Transverse colon (tissue), 4 donors: ENCODE data around the gene DAO. TPM values are rescaled to one million over a fixed set of nuclear protein-coding genes. Genes with fewer than 3 reads are reported as not detected.
"Not testable (repeated sequence)": the region's sequence is repeated elsewhere in the genome, so short reads cannot be mapped to it uniquely, and the experiment has no call there.

Experiments
- DNase-seq: peaks from one replicate; pipeline ENCODE4 v3.0.0-alpha.2; 2019
- H3K27ac ChIP-seq, 4 donors: fragments of 200-600 bp; sonication (generic); 2 replicates each; pipeline ENCODE4 v1.5.1; 2016 to 2018; ENCODE audit warnings: inconsistent platforms in 4 of 4
- H3K27me3 ChIP-seq: fragments of 200-600 bp; sonication (generic); 2 replicates; pipeline ENCODE4 v1.5.1; 2017; ENCODE audit warnings: inconsistent platforms
- H3K36me3 ChIP-seq, 4 donors: fragments of 200-600 bp; sonication (generic); 2 replicates each; pipeline ENCODE4 v1.5.1; 2017 to 2019; ENCODE audit warnings: inconsistent platforms in 4 of 4
- H3K4me1 ChIP-seq, 4 donors: fragments of 200-600 bp; sonication (generic); 2 replicates each; pipeline ENCODE4 v1.5.1; 2017 to 2020; ENCODE audit warnings: inconsistent platforms in 4 of 4
- H3K4me3 ChIP-seq, 4 donors: fragments of 200-600 bp; sonication (generic); 1 replicate in 1 of 4; 2 replicates in 3 of 4; pipeline versions ENCODE4 v1.5.1 to v1.6.1; 2017 to 2019; ENCODE audit warnings: inconsistent platforms in 4 of 4
- H3K9me3 ChIP-seq, 2 donors: fragments of 200-600 bp; sonication (generic); 2 replicates each; pipeline ENCODE4 v1.5.1; 2017 to 2019; ENCODE audit warnings: inconsistent platforms in 2 of 2
- EP300 ChIP-seq: sonication (generic); formaldehyde crosslinking; IDR thresholded peaks from one replicate; pipeline ENCODE4 v1.6.1; 2017; ENCODE audit warnings: antibody characterized with exemption, low read depth
- POLR2A ChIP-seq: fragments of 450-650 bp; IDR thresholded peaks from one replicate; pipeline ENCODE4 v1.6.1; 2016; ENCODE audit warnings: antibody characterized with exemption, mild to moderate bottlenecking, moderate library complexity
- POLR2AphosphoS5 ChIP-seq, 3 donors: sonication (generic); formaldehyde crosslinking; IDR thresholded peaks; one replicate each; pipeline ENCODE4 v1.6.1; 2016; ENCODE audit warnings: antibody characterized with exemption in 3 of 3
- WGBS, 2 donors: methylation state at CpG; one replicate each; pipeline ENCODE4 v1.1.5; 2018; ENCODE audit warnings: low coverage in 1 of 2; 5-methylcytosine and 5-hydroxymethylcytosine counted together
- in situ Hi-C, 4 donors: fragments of 200-750 bp; cut with MboI; loops; one replicate each; pipeline versions ENCODE4 v1.15.0 to v1.15.1; 2017; ENCODE audit warnings: low sequenced_read_pairs in 3 of 4, low pct_ligation_motif_present in 1 of 4, low pct_unique_long_range_greater_than_20kb in 1 of 4
- intact Hi-C: fragments of 100-400 bp; cut with DNase I; formaldehyde crosslinking; loops from one replicate; pipeline ENCODE4 v1.15.1; 2023; ENCODE audit warnings: low total_unique reads
- total RNA-seq, 4 donors: library from RNA; depleted of rRNA; stranded (reverse); fragments of >200 nt; gene quantifications; one replicate each; pipeline ENCODE4 v1.1.0, GENCODE V29; 2016
- TF ChIP-seq, protein P1 (sequence below), 5 experiments: fragments of 200-600 bp in 3 of 5; fragments of 450-650 bp in 2 of 5; sonication (generic) in 3 of 5; IDR thresholded peaks; 1 replicate in 2 of 5; 2 replicates in 3 of 5; pipeline ENCODE4 v1.5.1; 2016 to 2017; ENCODE audit warnings: antibody characterized with exemption in 5 of 5, inconsistent platforms in 3 of 5, mild to moderate bottlenecking in 2 of 5, moderate library complexity in 1 of 5

The DAO gene
- total RNA-seq, 4 donors from 2014 or later = 3.7 to 7.1 (median 4.4) TPM; not detected in 1

DNA sequence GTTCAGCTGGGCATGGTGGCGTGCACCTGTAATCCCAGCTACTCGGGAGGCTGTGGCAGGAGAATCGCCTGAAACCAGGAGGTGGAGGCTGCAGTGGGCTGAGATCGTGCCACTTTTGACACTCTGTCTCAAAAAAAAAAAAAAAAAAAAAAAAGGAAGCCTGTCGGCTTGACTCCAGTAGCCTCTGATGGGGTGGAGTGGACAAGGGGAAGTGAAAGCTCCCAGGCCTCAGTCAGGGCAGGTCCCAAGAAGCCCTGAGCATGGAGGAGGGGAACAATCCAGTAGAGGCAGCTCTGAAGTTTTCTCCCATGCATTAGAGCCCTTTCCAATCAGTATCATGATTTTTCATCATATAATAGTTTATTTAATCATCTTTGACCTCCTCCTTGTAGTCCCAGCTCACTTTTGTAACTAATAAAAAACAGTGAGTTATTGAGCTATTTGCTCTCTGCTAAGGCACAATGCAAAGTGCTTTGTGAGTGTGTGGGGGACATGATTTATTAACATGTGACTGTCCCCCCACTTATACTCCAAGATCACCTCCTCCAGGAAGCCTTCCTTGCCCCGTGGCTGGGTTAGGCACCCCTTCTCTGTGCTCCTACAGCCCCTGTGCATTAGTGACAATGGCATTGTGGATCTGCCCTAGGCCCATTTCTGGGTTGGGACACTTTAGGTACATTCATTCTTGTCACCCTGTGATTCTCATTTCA lies 17.9 kb upstream of the DAO start:
- WGBS, 2 donors = 77 to 100% methylated on average over 1 to 6 of the region's 6 CpGs
- Histone ChIP-seq H3K9me3 (no peaks in the 10 kb centered on the region), H3K27ac (peak overlapping the region in 2 of 4 donors; percentile 6 to 19), H3K4me3 (no peak overlapping the region), H3K4me1 (peaks cover 5 to 23% (median 14%) of the 10 kb centered on the region in 4 donors), H3K36me3 (no peaks in the 10 kb centered on the region), H3K27me3 (no peaks in the 10 kb centered on the region)
- no peak for TF ChIP-seq POLR2AphosphoS5 (IDR thresholded peaks at IDR 0.05)
- TF ChIP-seq, protein P1, sequence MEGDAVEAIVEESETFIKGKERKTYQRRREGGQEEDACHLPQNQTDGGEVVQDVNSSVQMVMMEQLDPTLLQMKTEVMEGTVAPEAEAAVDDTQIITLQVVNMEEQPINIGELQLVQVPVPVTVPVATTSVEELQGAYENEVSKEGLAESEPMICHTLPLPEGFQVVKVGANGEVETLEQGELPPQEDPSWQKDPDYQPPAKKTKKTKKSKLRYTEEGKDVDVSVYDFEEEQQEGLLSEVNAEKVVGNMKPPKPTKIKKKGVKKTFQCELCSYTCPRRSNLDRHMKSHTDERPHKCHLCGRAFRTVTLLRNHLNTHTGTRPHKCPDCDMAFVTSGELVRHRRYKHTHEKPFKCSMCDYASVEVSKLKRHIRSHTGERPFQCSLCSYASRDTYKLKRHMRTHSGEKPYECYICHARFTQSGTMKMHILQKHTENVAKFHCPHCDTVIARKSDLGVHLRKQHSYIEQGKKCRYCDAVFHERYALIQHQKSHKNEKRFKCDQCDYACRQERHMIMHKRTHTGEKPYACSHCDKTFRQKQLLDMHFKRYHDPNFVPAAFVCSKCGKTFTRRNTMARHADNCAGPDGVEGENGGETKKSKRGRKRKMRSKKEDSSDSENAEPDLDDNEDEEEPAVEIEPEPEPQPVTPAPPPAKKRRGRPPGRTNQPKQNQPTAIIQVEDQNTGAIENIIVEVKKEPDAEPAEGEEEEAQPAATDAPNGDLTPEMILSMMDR (IDR thresholded peaks at IDR 0.05) = no peak
- no peak for TF ChIP-seq EP300
- no peak for DNase-seq
- intact Hi-C loops (no loop called here), in situ Hi-C loops (no loop called here)

DNA sequence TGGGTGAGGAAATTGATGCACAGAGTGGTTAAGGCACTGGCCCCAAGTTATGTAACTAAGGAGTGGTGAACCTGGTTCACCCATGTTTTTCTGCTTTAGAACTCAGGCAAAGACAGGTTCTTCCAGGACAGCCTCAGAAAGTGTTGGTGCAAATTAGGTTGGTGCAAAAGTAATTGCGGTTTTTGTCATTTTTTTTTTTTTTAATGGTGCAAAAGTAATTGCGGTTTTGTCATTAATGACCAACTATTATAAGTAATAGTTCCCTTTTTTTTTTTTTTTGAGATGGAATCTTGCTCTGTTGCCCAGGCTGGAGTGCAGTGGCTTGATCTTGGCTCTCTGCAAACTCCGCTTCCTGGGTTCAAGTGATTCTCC lies 17.3 kb upstream of the DAO start:
- in situ Hi-C loops = no loop called here
- 92 to 93% methylated on average over 3 of the region's 3 CpGs for WGBS, 2 donors
- Histone ChIP-seq H3K4me3 (no peak overlapping the region), H3K4me1 (peaks cover 5 to 23% (median 14%) of the 10 kb centered on the region in 4 donors), H3K36me3 (no peaks in the 10 kb centered on the region), H3K9me3 (no peaks in the 10 kb centered on the region), H3K27ac (peak overlapping the region in 1 of 4 donors; percentile 6), H3K27me3 (no peaks in the 10 kb centered on the region)
- intact Hi-C loops = no loop called here
- no peak for DNase-seq
- TF ChIP-seq POLR2AphosphoS5 (IDR thresholded peaks at IDR 0.05) (no peak), EP300 (no peak), POLR2A (no peak)
- TF ChIP-seq, protein P1 (IDR thresholded peaks at IDR 0.05) = no peak

DNA sequence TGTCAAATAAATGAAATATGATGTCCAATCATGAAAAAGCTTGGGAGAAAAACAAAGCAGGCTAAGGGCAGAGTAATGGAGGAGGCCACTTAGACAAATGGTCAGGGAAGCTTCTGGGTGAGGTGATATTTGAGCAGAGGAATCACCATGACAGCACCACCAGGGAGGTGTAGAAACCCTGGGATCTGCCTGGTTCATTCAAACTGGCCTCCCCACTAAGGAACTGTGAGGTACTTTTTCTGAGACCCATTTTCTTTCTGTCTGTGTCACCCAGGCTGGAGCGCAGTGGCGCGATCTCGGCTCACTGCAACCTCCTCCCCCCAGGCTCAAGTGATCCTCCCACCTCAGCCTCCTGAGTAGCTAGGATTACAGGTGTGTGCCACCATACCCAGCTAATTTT lies 14.7 kb upstream of the DAO start:
- Histone ChIP-seq H3K27me3 (no peaks in the 10 kb centered on the region), H3K4me1 (peaks cover 0 to 6% (median 0%) of the 10 kb centered on the region in 4 donors), H3K4me3 (no peak overlapping the region), H3K27ac (no peak overlapping the region), H3K36me3 (no peaks in the 10 kb centered on the region), H3K9me3 (no peaks in the 10 kb centered on the region)
- intact Hi-C loops (no loop called here), in situ Hi-C loops (no loop called here)
- 95% methylated on average over 4 of the region's 4 CpGs; no CpG with 5 or more reads in 1 of the 2 donors for WGBS, 2 donors
- no peak for DNase-seq
- TF ChIP-seq, protein P1 (IDR thresholded peaks at IDR 0.05) = no peak
- no peak for TF ChIP-seq POLR2AphosphoS5 (IDR thresholded peaks at IDR 0.05)
- no peak for TF ChIP-seq EP300
- TF ChIP-seq POLR2A = no peak

DNA sequence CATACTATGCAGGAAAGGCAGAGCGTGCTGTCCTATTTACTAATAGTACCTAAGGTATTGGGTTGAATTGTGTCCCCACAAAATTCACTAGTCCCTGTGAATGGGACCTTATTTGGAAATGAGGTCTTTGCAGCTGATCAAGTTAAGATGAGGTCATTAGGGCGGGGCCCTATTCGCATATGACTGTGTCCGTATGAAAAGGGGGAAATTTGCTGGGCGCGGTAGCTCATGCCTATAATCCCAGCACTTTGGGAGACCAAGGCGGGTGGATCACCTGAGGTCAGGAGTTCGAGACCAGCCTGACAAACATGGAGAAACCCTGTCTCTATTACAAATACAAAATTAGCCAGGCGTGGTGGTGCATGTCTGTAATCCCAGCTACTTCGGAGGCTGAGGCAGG lies 13.8 kb upstream of the DAO start:
- in situ Hi-C loops, H3K9me3 ChIP-seq, H3K27ac ChIP-seq, H3K4me1 ChIP-seq, H3K4me3 ChIP-seq, H3K27me3 ChIP-seq, intact Hi-C loops, DNase-seq, H3K36me3 ChIP-seq: not testable (repeated sequence)
- 75 to 83% methylated on average over 6 to 10 of the region's 10 CpGs for WGBS, 2 donors

- intact Hi-C loops = no loop called here
- no peaks in the 10 kb centered on the region for H3K27me3 ChIP-seq
- no peaks in the 10 kb centered on the region for H3K9me3 ChIP-seq
- H3K36me3 ChIP-seq = no peaks in the 10 kb centered on the region
- H3K4me3 ChIP-seq = no peak overlapping the region
- H3K4me1 ChIP-seq = peaks cover 0 to 7% (median 0%) of the 10 kb centered on the region in 4 donors
- in situ Hi-C loops = no loop called here
- DNase-seq = no peak
- no peak overlapping the region for H3K27ac ChIP-seq
- no peak for TF ChIP-seq POLR2A
- no peak for TF ChIP-seq EP300
- TF ChIP-seq, protein P1 (IDR thresholded peaks at IDR 0.05) = no peak
- no peak for TF ChIP-seq POLR2AphosphoS5 (IDR thresholded peaks at IDR 0.05)
- WGBS, 2 donors = 87 to 89% methylated on average over 4 of the region's 4 CpGs
These were observed 11.1 kb upstream of the DAO start for GRCh38 chr12:108868781-108869180.
